HG03432 (cell line): Measurements from ENCODE around the gene PEX14.

Experiments used
- ATAC-seq: cut with Tn5 transposase; IDR thresholded peaks from one replicate; pipeline ENCODE4 v1.9.1; 2021; ENCODE audit warnings: mild to moderate bottlenecking, moderate library complexity; ENCODE audit not compliant: unreplicated experiment

Gene PEX14

DNA sequence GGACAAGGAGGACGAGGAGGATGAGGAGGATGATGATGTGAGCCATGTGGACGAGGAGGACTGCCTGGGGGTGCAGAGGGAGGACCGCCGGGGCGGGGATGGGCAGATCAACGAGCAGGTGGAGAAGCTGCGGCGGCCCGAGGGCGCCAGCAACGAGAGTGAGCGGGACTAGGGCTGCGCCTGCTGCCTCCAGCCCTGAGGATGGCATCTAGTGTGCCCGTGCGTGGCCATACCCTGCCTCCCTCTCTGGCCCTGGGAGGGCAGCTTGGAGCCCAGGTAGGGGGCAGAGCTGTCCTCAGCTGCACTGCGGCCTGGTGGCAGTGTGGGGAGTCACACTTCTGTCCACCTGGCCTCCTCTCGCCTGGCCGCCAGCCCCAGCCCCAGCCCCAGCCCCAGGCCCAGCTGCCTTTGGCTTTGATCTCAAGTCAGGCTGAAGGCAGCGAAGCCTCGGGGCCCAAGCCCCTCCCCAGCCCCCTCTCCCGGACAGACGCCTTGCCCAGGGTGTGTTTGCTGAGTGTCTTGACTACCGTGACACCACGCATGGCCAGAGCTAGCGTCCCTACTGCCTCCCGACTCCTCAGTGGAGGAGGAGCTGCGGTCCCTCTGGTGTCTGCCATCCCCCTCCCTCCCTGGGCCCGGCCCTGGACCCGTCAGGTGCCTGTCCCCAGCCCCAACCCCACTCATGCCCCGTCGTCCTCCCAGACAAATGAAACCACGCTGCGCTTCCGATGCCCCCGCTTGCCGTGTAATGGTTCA is 155.2 kb downstream of the PEX14 start:
- ATAC-seq: no peak

DNA sequence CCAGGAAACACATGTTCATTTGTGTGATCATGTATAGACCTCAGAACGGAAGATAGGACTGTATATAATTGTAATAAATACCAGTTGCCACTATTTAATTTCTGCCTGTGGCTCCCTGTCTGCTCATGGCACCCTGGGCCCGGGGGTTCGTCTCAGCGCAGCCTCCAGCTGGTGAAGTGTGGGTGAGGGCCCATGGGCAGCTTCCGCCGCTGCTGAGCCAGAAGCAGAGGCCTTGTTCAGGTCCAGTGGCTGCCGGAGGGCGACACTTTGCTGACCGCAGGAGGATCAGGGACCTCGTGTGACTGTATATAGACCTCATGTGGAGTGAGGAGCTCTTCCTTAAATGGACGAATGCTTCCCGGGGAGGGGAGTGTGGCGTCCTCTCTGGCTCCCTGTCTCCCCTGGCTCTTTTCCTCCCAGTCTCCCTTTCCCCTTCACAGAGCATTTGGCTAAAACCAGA is 155.9 kb downstream of the PEX14 start:
- ATAC-seq: no peak

DNA sequence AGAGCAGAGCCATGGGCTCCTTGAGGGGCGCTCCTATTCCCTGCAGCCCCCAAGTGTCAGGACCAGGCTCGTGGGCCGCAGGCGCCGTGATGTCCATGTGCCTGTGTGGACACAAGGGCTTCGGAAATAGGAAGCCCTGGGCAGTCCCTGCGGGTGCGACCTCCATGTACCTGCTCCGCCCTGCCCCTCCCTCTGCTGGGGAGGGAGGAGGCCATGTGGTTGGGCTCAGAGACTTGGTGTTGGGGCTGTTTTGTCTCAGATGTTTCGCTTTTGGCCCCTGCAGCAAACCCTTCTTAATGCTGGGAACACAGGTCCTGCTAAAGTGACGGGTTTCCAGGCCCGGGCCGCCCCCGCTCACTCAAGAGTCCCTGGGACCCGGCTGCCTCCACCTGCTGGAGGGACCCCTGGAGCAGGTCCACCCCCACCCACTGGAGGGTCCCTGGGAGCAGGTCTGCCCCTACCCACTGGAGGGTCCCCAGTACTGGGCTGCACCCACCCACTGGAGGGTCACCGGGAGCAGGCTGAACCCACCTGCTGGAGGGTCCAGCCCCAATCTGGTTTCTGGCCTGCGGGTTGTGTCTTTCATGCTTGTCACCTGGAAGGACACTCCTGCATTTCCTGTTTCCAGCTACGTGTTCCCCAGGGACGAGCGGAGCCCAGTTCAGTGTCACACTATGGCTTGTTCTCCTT is 156.5 kb downstream of the PEX14 start:
- no peak for ATAC-seq

DNA sequence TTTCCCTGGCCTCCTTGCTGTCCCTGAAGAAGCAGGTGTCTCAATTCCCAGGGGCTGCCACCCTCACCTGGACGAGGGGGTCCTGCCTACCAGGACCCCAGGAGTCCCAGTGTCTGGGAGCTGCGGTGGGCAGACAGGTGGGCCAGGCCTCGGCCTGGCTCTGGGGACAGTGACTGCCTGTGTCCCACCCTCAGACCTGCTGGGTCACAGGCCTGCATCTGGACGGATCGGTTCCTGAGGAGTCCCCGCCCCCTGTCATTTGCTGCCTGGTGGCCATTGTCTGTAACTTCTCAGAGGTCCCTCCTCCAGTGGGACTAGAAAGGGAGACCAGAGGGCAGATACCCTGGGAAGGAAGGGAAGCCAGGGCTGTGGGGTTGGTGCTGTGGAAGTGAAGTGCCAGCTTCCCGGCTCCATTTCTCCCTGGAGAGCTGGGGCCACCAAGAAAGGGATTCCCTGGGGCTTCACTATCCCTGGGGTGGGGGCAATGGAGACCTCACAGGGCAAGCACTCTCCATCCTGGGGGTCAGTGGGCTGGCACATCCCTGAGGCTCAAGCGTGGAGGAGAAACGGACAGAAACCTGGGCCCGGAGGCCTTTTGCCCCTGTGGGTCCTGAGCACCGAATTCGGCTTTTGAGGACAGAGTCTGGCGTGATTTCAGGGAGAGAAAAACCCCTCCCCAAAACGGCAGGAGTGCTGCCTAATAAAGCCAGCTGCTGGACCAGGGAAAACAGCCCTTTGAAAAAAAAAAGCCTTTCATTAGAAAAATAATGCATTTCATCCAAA is 157.3 kb downstream of the PEX14 start:
- ATAC-seq: no peak

DNA sequence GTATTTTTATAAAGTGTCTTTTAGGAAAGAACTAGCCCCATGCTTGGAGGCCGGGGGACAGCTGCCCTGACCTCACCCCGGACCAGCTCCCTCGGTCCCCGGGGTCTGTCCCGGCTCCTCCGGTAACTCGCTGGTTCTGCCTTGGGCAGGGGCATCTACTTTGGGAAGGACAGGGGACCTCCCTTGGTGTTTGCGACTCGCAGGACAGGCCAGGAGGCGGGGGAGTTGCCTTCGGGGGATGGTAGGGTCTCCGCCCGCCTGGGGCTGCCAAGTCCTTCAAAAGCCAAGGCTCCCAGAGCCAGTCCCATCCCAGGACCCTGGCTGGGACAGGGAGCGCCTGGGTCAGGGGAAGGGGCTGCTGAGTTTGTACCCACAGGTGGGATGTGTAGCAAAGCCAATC is 157.9 kb downstream of the PEX14 start:
- ATAC-seq: no peak

DNA sequence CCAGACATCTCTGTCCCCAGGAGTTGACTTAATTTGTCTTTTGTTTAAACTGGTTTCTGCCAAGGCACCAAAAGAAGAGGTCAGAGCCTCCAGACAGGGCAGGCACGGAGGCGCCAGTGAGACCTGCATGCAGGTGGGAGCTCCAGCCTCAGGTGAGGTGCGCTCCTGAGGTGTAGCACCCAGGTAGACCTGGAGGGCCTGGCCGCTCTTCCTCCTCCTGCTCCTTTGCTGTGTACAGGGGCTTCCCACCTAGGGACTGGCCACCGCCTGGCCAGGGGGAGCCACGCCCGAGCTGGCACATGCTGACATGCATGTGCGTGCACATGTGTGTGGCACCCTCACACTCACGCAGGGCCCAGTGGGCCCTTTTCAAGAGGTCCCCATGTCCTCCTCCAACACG is 158.7 kb downstream of the PEX14 start:
- ATAC-seq: no peak

DNA sequence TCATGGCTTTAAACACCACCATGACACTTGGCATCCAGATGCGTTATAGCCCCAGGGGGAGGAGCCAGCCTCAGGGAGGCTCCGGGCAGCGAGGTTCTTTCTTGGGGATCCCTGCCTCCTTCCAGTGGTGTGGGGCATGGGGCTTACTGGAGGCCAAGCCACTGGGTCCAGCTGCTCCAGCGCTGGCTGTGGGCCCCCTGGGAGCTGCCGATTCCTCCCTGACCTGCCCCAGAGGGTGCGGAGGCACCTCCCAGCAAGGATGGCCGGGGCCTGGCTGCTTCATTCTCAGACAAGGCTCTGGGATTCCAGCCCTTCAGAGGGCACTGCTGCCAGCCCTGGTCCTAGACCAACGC is 159.3 kb downstream of the PEX14 start:
- ATAC-seq: no peak

DNA sequence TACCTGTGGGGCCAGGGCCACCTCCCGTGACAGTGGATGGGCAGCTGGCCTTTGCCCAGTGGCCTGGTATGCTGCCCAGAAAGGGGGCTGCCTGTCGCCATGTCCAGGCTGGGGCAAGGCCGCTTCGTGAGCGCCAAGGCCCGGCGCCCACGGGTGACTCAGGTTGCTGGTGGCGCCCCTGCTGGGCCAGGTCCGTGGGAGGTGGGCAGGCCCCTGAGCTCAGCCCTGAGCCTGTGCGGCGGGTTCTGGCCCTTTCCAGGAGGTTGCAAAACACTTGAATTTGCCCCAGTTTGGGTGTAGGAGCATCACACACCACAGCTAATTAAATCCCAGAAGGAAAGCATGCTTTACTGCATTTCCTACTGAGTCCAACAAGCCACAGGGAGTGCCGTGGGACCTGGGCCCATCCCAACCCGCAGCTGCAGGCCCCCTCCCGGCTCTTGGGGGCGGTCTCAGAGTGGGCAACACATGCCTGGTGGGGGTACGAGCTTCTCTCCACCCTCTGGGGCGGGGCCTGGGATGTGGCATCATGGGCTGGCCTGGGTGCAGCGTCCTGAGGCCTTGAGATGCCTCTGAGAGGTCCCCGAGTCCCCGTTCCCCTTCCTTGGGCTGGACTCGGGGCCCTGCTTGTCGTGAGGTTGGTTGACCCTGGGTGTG is 159.8 kb downstream of the PEX14 start:
- ATAC-seq: no peak

DNA sequence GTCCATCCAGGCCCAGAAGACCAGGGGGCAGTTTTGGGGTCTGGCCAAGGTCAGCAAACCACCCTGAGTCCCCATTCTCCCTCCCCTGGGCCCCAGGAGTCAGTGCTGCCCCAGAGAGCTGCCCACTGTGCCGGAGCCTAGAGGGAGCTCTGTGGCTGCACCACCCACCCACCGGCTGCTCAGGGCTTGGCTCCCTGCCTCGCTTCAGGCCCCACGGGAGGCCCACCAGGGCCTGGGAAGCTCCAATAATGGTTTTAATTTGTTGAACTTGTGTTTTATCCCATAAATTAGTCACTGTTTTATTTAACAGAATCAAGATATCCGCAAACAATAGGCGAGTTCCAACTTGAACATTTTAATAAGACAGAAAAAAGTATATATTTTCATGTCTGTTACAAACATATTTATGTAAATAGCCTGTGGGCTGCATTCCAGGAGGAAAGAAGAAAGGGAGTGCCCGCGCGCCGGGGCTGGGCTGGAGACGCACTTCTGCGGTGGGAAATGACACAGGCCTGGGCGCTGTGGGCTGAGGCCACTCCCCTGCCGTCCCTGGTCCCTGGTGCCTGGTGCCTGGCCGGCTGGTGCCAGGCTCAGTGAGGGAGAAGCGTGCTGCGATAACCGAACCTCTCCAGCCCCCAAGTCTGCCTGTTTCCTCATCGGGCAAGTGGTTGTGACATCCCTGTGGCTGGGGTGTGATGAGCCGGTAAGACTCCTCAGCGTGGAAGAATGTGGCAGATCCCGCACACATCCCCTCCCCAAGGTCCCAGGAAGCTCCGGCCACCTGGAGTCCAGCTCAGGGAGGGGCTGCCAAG is 160.5 kb downstream of the PEX14 start:
- no peak for ATAC-seq

DNA sequence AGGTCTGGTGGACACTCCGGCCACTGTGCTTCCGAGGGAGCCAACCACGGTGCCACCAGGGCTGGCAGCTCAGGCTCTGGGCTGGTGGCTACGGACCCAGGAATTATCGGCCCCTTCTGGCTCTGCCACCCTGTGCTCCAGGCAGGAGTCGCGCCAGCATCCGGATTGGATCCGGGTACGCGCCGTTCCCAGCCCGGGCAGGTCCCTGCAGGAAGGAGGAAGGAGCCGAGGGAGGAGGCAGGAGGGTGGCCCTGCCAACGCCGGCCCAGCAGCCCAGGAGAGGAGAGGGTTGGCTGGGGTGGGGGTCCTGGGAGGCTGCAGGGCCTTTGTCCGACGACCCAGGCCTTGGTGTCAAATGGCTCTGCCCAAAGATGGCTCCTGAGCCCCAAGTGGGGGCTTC is 161.2 kb downstream of the PEX14 start:
- ATAC-seq: no peak

DNA sequence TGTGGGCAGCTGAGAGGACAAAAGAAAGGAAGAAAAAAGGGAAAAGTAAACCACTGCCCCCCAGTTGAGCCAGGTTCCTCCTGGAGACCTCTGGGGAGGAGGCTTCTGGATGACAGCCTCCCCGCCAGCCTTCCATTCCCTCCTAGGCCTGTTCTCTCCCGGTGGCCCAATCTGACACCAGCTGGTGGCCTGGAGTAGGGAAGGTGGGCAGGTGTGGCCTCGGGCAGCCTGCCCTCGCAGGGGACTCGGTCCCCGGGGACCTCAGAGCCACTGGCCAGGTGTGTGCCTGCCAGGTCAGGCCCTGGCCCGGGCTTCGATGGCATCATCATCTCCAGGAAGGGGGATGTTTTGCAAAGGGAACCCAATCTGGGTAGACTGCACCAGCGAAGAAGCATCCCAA is 162.7 kb downstream of the PEX14 start:
- no peak for ATAC-seq

DNA sequence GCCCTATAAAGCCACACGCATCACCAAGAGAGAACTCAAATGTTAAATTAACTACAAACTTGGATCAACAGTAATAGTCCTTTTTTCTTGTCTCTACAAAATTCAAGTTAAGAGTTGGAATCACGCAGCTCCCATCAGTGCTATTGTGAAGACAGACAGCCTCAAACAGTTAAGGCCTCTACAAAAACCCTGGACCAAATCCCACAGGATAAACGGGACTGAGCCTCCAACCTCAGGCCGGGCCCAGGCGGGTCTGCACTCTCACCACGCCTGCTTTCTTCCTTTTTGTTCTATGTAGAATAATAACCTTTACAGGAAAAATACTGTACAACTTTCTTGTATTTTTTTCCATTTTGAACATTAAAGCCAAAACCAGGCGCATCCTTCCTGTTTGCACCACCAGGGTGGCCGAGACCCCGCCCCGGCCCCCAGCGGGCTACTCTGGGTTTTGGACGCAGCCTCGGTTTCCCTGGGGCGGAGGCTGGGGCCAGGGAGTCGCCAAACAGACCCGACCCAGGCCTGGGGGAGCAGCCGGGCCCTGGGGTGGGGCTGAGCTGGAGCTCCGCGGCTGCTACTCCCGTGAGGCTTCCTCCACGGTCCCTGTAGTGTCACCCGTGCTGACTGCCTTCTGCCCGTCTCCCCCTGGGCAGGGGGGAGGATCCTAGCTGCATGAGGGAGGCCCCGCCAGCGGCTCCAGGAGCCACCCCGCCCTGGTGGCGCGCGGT is 163.2 kb downstream of the PEX14 start:
- ATAC-seq: no peak

DNA sequence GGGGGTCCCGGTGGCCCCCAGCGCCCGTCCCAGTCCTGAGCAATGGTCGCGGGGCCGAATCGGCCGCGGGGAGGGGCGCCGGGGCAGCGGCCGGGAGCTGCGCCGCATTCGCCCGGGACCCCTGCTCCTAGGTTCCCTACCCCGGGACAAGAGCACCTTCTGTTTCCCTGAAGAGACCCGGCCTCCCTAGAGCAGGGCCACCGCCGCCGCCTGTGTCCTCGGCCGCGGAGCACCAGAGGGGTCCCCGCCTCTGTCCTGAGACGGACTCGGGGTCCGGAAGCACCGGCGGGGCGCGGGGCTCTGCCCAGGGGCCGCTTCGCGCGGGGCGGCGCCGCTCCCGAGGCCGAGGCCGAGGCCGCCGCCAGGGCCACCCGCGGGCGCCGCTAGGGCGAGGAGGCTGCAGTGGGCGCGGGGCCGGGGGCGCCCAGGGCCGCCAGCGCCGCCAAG is 163.8 kb downstream of the PEX14 start:
- no peak for ATAC-seq

DNA sequence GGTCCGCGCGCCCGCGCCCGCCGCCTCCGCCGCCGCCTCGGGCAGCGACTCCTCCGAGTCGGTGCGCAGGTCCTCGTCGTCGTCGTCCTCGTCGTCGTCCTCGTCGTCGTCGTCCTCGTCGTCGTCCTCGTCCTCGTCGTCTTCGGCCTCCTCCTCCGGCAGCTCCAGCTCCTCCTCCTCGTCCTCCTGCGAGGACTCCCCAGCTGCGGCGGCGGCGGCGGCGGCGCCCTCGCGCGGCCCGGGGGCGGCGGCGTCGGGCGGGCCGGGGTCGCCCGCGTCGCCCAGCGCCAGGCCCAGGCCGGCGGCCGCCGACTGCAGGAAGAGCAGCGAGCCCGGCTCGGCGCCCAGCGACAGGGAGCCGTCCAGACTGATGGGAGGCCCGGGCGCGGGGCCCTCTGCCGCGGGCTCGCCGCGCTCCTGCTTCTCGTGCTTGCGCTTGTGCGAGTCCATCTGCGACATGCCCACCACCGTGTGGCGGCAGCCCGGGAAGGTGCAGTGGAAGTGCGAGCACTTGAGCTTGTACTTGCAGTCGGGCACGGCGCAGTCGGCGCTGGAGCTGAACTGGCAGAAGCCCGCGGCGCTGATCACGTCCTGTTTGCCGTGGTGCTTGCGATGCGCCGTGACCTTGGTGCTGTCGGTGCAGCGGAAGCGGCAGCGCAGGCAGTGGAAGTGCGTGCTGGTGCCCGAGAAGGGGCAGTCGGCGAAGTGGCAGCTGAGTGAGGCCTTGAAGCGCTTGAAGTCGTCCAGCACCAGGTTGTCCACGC is 164.4 kb downstream of the PEX14 start:
- ATAC-seq: no peak

DNA sequence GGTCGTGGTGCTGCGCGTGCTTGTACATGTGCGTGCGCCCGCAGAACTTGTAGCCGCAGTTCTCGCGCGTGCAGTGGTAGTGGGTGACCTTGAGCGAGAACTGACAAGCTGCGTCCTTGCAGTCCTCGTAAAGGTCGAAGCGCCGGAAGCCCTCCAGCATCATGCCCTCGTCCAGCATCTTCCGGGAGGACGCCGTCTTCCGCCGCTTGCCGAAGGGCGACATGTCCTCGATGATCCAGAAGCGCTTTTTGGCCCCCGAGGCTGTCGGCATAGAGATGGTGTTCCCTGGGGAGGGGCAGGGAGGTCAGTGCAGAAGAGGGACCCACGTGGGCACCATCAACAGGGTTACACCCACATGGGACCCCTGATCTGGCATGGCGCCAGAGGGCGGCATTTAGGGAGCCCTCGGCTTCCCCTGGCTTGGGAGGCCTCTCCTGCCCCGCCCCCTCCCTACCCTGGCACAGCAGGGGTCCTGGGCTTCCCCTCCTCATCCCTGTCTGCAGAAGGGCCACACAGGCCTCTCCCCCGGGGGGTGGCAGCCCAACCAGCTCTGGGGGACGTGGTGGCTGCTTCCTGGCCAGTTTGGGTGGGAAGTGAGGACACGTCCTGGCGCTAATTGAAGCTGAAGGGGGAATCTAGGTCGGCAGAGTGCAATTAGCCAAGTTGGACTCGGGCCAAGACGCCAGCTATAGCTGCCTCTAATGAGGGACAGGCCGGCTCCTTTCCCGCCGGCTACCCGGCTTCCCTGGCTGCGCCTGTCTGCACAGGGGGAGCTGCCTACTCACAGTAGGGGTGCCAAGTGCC is 165.2 kb downstream of the PEX14 start:
- no peak for ATAC-seq

DNA sequence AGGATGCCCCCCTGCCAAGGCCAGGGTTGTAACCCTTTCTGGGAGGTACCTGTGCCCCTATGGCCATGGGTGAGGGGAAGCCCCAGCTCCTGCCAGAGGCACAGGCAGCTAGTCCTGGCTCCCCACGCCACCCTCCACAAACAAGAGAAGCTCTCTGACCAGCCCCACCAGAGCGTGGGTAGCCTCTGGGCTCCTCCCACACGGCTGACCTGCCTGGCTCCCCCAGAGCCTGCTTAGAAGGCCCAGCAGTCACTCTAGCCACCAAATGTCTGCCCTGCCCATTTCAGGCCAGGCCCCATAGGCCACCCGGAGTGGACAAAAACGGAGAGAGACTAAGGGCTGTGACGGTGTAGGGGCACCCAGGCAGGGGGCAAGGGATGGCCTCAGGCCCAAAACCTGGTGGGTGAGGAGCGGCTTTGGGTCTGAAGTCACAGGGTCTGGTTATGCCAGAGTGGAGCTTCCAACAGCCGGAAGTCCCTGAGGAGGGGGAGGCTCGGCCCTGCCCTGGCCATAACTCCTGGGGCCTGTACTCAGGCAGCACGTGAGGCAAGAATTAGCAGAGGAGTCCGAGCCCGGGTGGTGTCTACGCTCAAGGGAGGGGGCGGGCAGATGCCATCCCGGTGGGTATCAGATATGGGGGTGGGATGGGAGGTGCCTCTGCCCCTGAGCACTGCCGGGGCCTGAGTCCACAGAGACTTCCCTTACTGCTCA is 166.2 kb downstream of the PEX14 start:
- no peak for ATAC-seq

DNA sequence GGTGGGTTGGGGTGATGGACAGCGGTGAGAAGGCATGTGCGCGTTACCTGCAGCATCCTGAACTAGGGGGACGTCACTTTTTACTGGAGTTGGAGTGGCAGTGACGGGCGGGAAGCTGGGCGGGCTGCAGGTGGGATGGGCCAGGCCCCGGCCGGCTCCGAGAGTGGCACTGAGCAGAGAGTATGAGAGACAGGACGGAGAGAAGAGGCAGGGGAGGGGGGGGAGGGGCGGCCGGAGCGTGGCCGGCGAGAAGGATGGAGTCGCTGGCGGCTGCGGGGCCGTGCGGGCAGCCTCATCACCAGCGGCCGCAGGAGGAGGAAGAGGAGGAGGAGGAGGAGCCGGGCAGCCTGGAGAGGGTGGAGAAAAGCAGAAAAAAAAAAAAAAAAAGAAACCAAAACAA is 167.2 kb downstream of the PEX14 start:
- no peak for ATAC-seq
